HS-27A (cell line): ENCODE results near the gene C4BPB.

ENCODE experiments used
- DNase-seq: peaks from one replicate; pipeline ENCODE4 v3.0.0-alpha.2; 2012; ENCODE audit warnings: low read depth, missing footprints

C4BPB gene

GRCh38 chr1:207145401-207146058 lies 56.9 kb downstream of the C4BPB start:
- no peak for DNase-seq
